H1 (cell line): ENCODE results near the gene CALHM2. TPM values are rescaled to one million over a fixed set of nuclear protein-coding genes. Genes with fewer than 3 reads are reported as not detected.
A peak's percentile ranks its signal among the peaks of the same experiment; 100 is the strongest.

Experiments
- CTCF ChIA-PET: fragments of 300-600 bp; sonication (Branson Sonifier 250); formaldehyde crosslinking; loops from one replicate; lab custom pipeline; 2021; ENCODE audit not compliant: partially characterized antibody; lab: Charles Lee
- POLR2A ChIA-PET: fragments of 300-600 bp; sonication (Branson Sonifier 250); formaldehyde crosslinking; loops from one replicate; lab custom pipeline; 2021; ENCODE audit warnings: inconsistent platforms; ENCODE audit not compliant: partially characterized antibody; lab: Charles Lee
- DNase-seq, 2 experiments: peaks; one replicate each; pipeline versions ENCODE4 v3.0.0 to v3.0.0-alpha.2; 2010 to 2022; ENCODE audit warnings: low spot score in 2 of 2, low read depth in 1 of 2, mixed read lengths in 1 of 2
- FAIRE-seq: peaks from 2 replicates; lab custom pipeline; 2011; peaks lifted over from hg19 to GRCh38; lab: Jason Lieb, UNC
- H2AFZ ChIP-seq: 2 replicates; pipeline ENCODE4 v1.8.1; 2012; ENCODE audit warnings: low read length, inconsistent platforms
- H2AK5ac ChIP-seq: 2 replicates; pipeline ENCODE4 v1.6.1; 2013; ENCODE audit warnings: low read depth, low read length
- H2BK120ac ChIP-seq: replicated peaks from 2 replicates; pipeline ENCODE3; 2013; ENCODE audit warnings: low read depth, low read length, inconsistent platforms
- H2BK12ac ChIP-seq: 2 replicates; pipeline ENCODE4 v1.6.1; 2013; ENCODE audit warnings: low read depth, low read length
- H2BK15ac ChIP-seq: 2 replicates; pipeline ENCODE4 v1.6.1; 2013; ENCODE audit warnings: low read length
- H2BK20ac ChIP-seq: 2 replicates; pipeline ENCODE4 v1.6.1; 2013; ENCODE audit warnings: low read length
- H2BK5ac ChIP-seq: 2 replicates; pipeline ENCODE4 v1.6.1; 2013; ENCODE audit warnings: low read depth, low read length
- H3K14ac ChIP-seq: 2 replicates; pipeline ENCODE4 v1.6.1; 2013; ENCODE audit warnings: inconsistent platforms; ENCODE audit not compliant: insufficient read length
- H3K18ac ChIP-seq: 2 replicates; pipeline ENCODE4 v1.6.1; 2013; ENCODE audit warnings: low read length; ENCODE audit errors: extremely low read depth
- H3K23ac ChIP-seq: 2 replicates; pipeline ENCODE4 v1.6.1; 2013; ENCODE audit warnings: inconsistent platforms; ENCODE audit not compliant: insufficient read length
- H3K23me2 ChIP-seq: 2 replicates; pipeline ENCODE4 v1.6.1; 2013; ENCODE audit warnings: low read depth, low read length
- H3K27ac ChIP-seq: 2 replicates; pipeline ENCODE4 v1.6.1; 2011; ENCODE audit warnings: low read depth, low read length, inconsistent platforms
- H3K27me3 ChIP-seq, 4 experiments: replicated peaks in 1 of 4; 1 replicate in 1 of 4; 2 replicates in 3 of 4; pipeline versions ENCODE4 v1.6.1 to v1.8.1; 2011 to 2013; ENCODE audit warnings: low read length in 3 of 4, mild to moderate bottlenecking in 3 of 4, inconsistent platforms in 2 of 4, mixed read lengths in 2 of 4, moderate library complexity in 1 of 4; ENCODE audit not compliant: control insufficient read depth in 3 of 4, insufficient read depth in 3 of 4; ENCODE audit errors: extremely low read depth in 1 of 4
- H3K36me3 ChIP-seq, 4 experiments: 2 replicates each; pipeline versions ENCODE4 v1.6.1 to v1.8.1; 2011 to 2013; ENCODE audit warnings: mild to moderate bottlenecking in 4 of 4, low read length in 3 of 4, moderate library complexity in 2 of 4, control low read depth in 1 of 4, inconsistent platforms in 1 of 4; ENCODE audit not compliant: insufficient read depth in 4 of 4, control insufficient read depth in 2 of 4
- H3K4ac ChIP-seq: replicated peaks from 2 replicates; pipeline ENCODE3; 2013; ENCODE audit warnings: low read length, low read depth, mixed read lengths, inconsistent platforms; ENCODE audit not compliant: insufficient read length
- H3K4me1 ChIP-seq, 4 experiments: replicated peaks in 1 of 4; 1 replicate in 1 of 4; 2 replicates in 3 of 4; pipeline versions ENCODE4 v1.6.1 to v1.8.1; 2011 to 2013; ENCODE audit warnings: low read length in 3 of 4, inconsistent platforms in 2 of 4, mixed read lengths in 1 of 4; ENCODE audit not compliant: insufficient read depth in 4 of 4, control insufficient read depth in 3 of 4
- H3K4me2 ChIP-seq, 2 experiments: 2 replicates each; pipeline versions ENCODE4 v1.6.1 to v1.8.1; 2011 to 2013; ENCODE audit warnings: low read depth in 2 of 2, low read length in 2 of 2, control low read depth in 1 of 2, inconsistent platforms in 1 of 2, mild to moderate bottlenecking in 1 of 2; ENCODE audit not compliant: insufficient read depth in 1 of 2
- H3K4me3 ChIP-seq, 4 experiments: fragments of 200-600, 300-600 bp in 1 of 4; sonication (generic), shearing (Covaris generic), sonication (Bioruptor Twin) in 1 of 4; 2 replicates each; pipeline versions ENCODE4 v1.5.1 to v1.8.1; 2011 to 2016; ENCODE audit warnings: low read length in 4 of 4, low read depth in 3 of 4, control low read depth in 2 of 4, inconsistent platforms in 2 of 4, mild to moderate bottlenecking in 2 of 4, mixed read lengths in 1 of 4, moderate library complexity in 1 of 4; ENCODE audit not compliant: insufficient read depth in 2 of 4; ENCODE audit errors: extremely low read depth in 1 of 4
- H3K56ac ChIP-seq: replicated peaks from 2 replicates; pipeline ENCODE3; 2013; ENCODE audit warnings: low read depth, mild to moderate bottlenecking, mixed read lengths, low read length, inconsistent platforms; ENCODE audit not compliant: insufficient read length
- H3K79me1 ChIP-seq: 2 replicates; pipeline ENCODE4 v1.6.1; 2013; ENCODE audit warnings: low read depth, low read length, control low read depth
- H3K79me2 ChIP-seq, 2 experiments: 2 replicates each; pipeline versions ENCODE4 v1.6.1 to v1.8.1; 2012 to 2013; ENCODE audit warnings: low read length in 2 of 2, mild to moderate bottlenecking in 2 of 2, inconsistent platforms in 1 of 2; ENCODE audit not compliant: insufficient read depth in 2 of 2, control insufficient read depth in 1 of 2
- H3K9ac ChIP-seq, 4 experiments: replicated peaks in 1 of 4; 1 replicate in 1 of 4; 2 replicates in 3 of 4; pipeline versions ENCODE4 v1.6.1 to v1.8.1; 2011 to 2013; ENCODE audit warnings: low read depth in 3 of 4, low read length in 3 of 4, control low read depth in 2 of 4, mild to moderate bottlenecking in 2 of 4, moderate library complexity in 2 of 4, inconsistent platforms in 1 of 4; ENCODE audit errors: extremely low read depth in 1 of 4
- H3K9me3 ChIP-seq, 2 experiments: 2 replicates each; pipeline versions ENCODE4 v1.6.1 to v1.8.1; 2012 to 2013; ENCODE audit warnings: mild to moderate bottlenecking in 2 of 2, moderate library complexity in 2 of 2, control low read depth in 1 of 2, inconsistent platforms in 1 of 2, low read depth in 1 of 2, low read length in 1 of 2, mixed read lengths in 1 of 2; ENCODE audit not compliant: insufficient read depth in 2 of 2
- H4K20me1 ChIP-seq, 2 experiments: replicated peaks in 1 of 2; 2 replicates each; pipeline versions ENCODE3 to v1.8.1; 2011 to 2013; ENCODE audit warnings: inconsistent platforms in 2 of 2, low read length in 2 of 2, mild to moderate bottlenecking in 1 of 2; ENCODE audit not compliant: insufficient read depth in 2 of 2, control insufficient read depth in 1 of 2
- H4K5ac ChIP-seq: 2 replicates; pipeline ENCODE4 v1.6.1; 2013; ENCODE audit warnings: low read length, low read depth, mixed read lengths, inconsistent platforms; ENCODE audit not compliant: insufficient read length
- H4K8ac ChIP-seq: 2 replicates; pipeline ENCODE4 v1.8.0; 2013; ENCODE audit warnings: mild to moderate bottlenecking, moderate library complexity, low read length, inconsistent platforms; ENCODE audit not compliant: insufficient read depth; ENCODE audit errors: extremely low read depth
- H4K91ac ChIP-seq: replicated peaks from 2 replicates; pipeline ENCODE3; 2013; ENCODE audit warnings: low read length, mixed read lengths, inconsistent platforms; ENCODE audit not compliant: insufficient read length
- CBX5 ChIP-seq: fragments of 300-800, 300-1000 bp; sonication (generic); IDR thresholded peaks from 2 replicates; pipeline ENCODE4 v1.7.1; 2016; ENCODE audit warnings: antibody characterized with exemption, low read length, low read depth
- CTBP2 ChIP-seq: IDR thresholded peaks from 2 replicates; pipeline ENCODE4 v1.7.0; 2011; ENCODE audit warnings: borderline replicate concordance, mild to moderate bottlenecking, moderate library complexity, mixed read lengths, low read length; ENCODE audit not compliant: insufficient read depth, insufficient read length
- EGR1 ChIP-seq: IDR thresholded peaks from 2 replicates; pipeline ENCODE4 v1.6.1; 2011; ENCODE audit warnings: low read depth, low read length, borderline replicate concordance
- RXRA ChIP-seq: IDR thresholded peaks from 2 replicates; pipeline ENCODE4 v1.6.1; 2011; ENCODE audit warnings: low read depth, mild to moderate bottlenecking, low read length, moderate library complexity; ENCODE audit not compliant: insufficient read depth
- SIRT6 ChIP-seq: IDR thresholded peaks from one replicate; pipeline ENCODE4 v1.7.1; 2012; ENCODE audit warnings: low read length, inconsistent platforms
- SP2 ChIP-seq: IDR thresholded peaks from 2 replicates; pipeline ENCODE4 v1.6.1; 2012; ENCODE audit warnings: mild to moderate bottlenecking, low read length, inconsistent platforms
- TAF7 ChIP-seq: optimal IDR thresholded peaks from 2 replicates; pipeline ENCODE3; 2011; ENCODE audit warnings: low read depth, mild to moderate bottlenecking, inconsistent platforms, low read length, moderate library complexity, borderline replicate concordance
- WGBS, 2 experiments: shearing (Covaris generic) in 1 of 2; methylation state at CpG; one replicate each; pipeline versions ENCODE4 v1.1.6 to v1.1.7; 2013 to 2015; ENCODE audit warnings: low lambda C conversion rate in 2 of 2, mixed read lengths in 2 of 2, inconsistent platforms in 1 of 2, low coverage in 1 of 2, missing lambda C conversion rate in 1 of 2; ENCODE audit not compliant: insufficient replicate concordance in 2 of 2, insufficient coverage in 1 of 2, insufficient read length in 1 of 2; ENCODE audit errors: extremely low coverage in 1 of 2, missing lambda C conversion rate in 1 of 2; 5-methylcytosine and 5-hydroxymethylcytosine counted together
- polyA plus RNA-seq, 7 experiments: library from polyadenylated mRNA; depleted of rRNA in 3 of 7; stranded (reverse) in 5 of 7; unstranded in 2 of 7; fragments of >200 nt in 5 of 7; fragments of 200-250 nt in 2 of 7; gene quantifications; 1 replicate in 5 of 7; 2 replicates in 1 of 7; 4 replicates in 1 of 7; pipeline versions ENCODE4 v1.2.1 to v1.2.3, GENCODE V29; 2011 to 2013; ENCODE audit warnings: missing spikeins in 2 of 7, mixed read lengths in 2 of 7
- total RNA-seq: library from RNA; stranded (reverse); fragmentation: NEBNext Ultra II Directional; extraction: Animal tissue kit (Norgen Biotek cat#: 25700); gene quantifications from 2 replicates; pipeline ENCODE4 v1.2.1, GENCODE V29; 2021

CALHM2 gene
- total and polyA plus RNA-seq, 2 of the 8 experiments (the other 6 are each of a cell fraction or from before 2014, with no cell fraction given): 1.2 to 2.4 TPM

GRCh38 chr10:103474077-103474476 lies 21.9 kb upstream of the CALHM2 start:
- no peaks in the 10 kb centered on the region for H3K79me2 ChIP-seq
- no peak overlapping the region for H3K27ac ChIP-seq
- H3K4me3 ChIP-seq: no peak overlapping the region
- H2BK5ac ChIP-seq: no peak overlapping the region
- peaks cover 0 to 16% (median 11%) of the 10 kb centered on the region in 4 experiments; a peak in 6 of 7 replicates for H3K4me1 ChIP-seq
- no peak overlapping the region for H4K5ac ChIP-seq
- no peak overlapping the region for H2BK20ac ChIP-seq
- no peaks in the 10 kb centered on the region for H3K9me3 ChIP-seq
- no peak overlapping the region for H3K4me2 ChIP-seq
- H2BK12ac ChIP-seq: no peak overlapping the region
- no peak overlapping the region for H3K4ac ChIP-seq
- H4K91ac ChIP-seq: no peak overlapping the region
- no peaks in the 10 kb centered on the region for H3K79me1 ChIP-seq
- no peak overlapping the region for H3K18ac ChIP-seq
- H3K23me2 ChIP-seq: peaks cover 4% of the 10 kb centered on the region; the same call in 1 of the 2 replicates
- no peaks in the 10 kb centered on the region for H4K20me1 ChIP-seq
- POLR2A ChIA-PET: interaction anchor here (0.6 to 1.8 kb wide), 2 partner anchors 22 to 62 kb away, joined by 4 read pairs; partner anchors contain the start of gene CALHM2
- no peak overlapping the region for H3K14ac ChIP-seq
- H3K27me3 ChIP-seq: no peaks in the 10 kb centered on the region; a peak in 2 of 7 replicates
- no peak for FAIRE-seq
- no peaks in the 10 kb centered on the region for H3K36me3 ChIP-seq
- H4K8ac ChIP-seq: no peak overlapping the region
- no peak for TF ChIP-seq SIRT6
- no peak for TF ChIP-seq CTBP2
- TF ChIP-seq RXRA: no peak
- no peak for TF ChIP-seq TAF7
- no peak for TF ChIP-seq SP2
- TF ChIP-seq CBX5: no peak
- no peak for TF ChIP-seq EGR1
- TF ChIP-seq, all 59 proteins: peak for 0
- Histone ChIP-seq H2BK120ac (no peak overlapping the region), H3K56ac (peak overlapping the region; percentile 62), H2AK5ac (no peak overlapping the region), H2AFZ (no peak overlapping the region), H2BK15ac (no peak overlapping the region), H3K23ac (no peak overlapping the region), H3K9ac (no peak overlapping the region)
- DNase-seq: no peak
- CTCF ChIA-PET: interaction anchor here (2.5 to 9.0 kb wide), 7 partner anchors 12 to 90 kb away, joined by 6 to 71 read pairs (median 30); partner anchors contain the start of genes CALHM1 and NEURL1
- WGBS, 2 experiments: 76 to 100% methylated on average over 3 of the region's 3 CpGs
